ENCODE measurements around the gene NBDY. TPM values are rescaled to one million over a fixed set of nuclear protein-coding genes. Genes with fewer than 3 reads are reported as not detected.

The NBDY gene
- polyA plus RNA-seq, 1 donor (not counting 4 experiments of a cell fraction or from before 2014, with no cell fraction given), result 41.1 TPM

DNA sequence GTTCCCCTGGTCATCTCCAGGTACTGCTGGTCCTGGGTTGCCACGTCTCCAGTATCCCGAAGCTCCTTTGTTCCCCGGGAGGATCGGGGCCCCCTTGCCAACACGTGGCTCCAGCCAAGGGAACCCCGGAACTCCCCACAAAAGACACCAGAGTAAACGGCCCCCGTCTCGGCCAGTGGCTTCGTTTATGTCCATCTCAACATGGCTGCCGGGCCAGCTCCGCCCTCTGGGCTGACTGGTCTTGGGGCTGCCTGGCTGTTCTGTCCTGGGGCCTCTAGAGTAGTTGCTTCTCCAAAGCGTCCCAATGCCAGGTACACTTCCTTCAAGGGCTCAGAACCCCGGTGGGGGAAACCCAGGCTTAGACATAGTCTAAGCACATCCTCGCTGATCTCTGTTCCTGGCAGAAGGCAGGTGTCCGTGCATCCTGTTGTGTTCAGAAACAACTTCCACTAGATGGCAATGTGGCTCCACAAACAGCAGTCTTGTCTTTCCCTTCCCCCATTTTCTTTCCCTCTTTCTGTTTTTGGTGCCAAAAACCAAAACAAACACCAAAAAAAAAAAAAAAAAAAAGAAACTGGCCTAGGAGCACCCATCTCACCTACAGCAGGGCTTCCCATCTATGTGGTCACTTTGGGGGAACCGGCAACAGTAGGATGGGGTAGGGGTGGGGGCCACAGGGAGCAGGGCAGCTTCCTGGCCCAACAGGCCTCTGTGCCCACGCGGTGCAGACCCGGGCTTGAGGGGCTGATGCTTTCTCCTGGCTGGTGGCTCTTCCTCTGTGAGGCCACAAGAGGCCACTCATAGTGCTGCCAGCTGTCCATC lies 35.3 kb downstream of the NBDY start:
- peak overlapping the region; percentile 26 for H3K27ac ChIP-seq (ENCODE audit: control insufficient read depth, insufficient read depth, low read length)
- H4K20me1 ChIP-seq (ENCODE audit: control insufficient read depth, extremely low read depth, insufficient read depth, low read length), result peaks cover 4% of the 10 kb centered on the region
- H3K27me3 ChIP-seq (ENCODE audit: control insufficient read depth, extremely low read depth, insufficient read depth, low read length), result no peaks in the 10 kb centered on the region
- DNase-seq (ENCODE audit: low read depth, low spot score) (no peak), FAIRE-seq (no peak)
- H3K4me3 ChIP-seq (ENCODE audit: control insufficient read depth in 2 of 3, extremely low read depth in 1 of 3, insufficient read depth in 2 of 3, low read depth in 1 of 3, low read length in 3 of 3), result peak overlapping the region; percentile 43 to 61 (median 55)
- no peaks in the 10 kb centered on the region for H3K9me3 ChIP-seq (ENCODE audit: control insufficient read depth, low read depth, low read length)
- H3K9me1 ChIP-seq (ENCODE audit: control insufficient read depth, extremely low read depth, insufficient read depth, low read length), result no peaks in the 10 kb centered on the region
- H2AFZ ChIP-seq (ENCODE audit: control insufficient read depth, low read length), result peak overlapping the region; percentile 56
- TF ChIP-seq, protein P1, sequence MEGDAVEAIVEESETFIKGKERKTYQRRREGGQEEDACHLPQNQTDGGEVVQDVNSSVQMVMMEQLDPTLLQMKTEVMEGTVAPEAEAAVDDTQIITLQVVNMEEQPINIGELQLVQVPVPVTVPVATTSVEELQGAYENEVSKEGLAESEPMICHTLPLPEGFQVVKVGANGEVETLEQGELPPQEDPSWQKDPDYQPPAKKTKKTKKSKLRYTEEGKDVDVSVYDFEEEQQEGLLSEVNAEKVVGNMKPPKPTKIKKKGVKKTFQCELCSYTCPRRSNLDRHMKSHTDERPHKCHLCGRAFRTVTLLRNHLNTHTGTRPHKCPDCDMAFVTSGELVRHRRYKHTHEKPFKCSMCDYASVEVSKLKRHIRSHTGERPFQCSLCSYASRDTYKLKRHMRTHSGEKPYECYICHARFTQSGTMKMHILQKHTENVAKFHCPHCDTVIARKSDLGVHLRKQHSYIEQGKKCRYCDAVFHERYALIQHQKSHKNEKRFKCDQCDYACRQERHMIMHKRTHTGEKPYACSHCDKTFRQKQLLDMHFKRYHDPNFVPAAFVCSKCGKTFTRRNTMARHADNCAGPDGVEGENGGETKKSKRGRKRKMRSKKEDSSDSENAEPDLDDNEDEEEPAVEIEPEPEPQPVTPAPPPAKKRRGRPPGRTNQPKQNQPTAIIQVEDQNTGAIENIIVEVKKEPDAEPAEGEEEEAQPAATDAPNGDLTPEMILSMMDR (optimal IDR thresholded peaks at IDR 0.05 in 1 of 3, IDR thresholded peaks at IDR 0.05 in 1 of 3, conservative IDR thresholded peaks at IDR 0.05 in 1 of 3; ENCODE audit: extremely low read depth in 1 of 3, insufficient read depth in 2 of 3, low read length in 3 of 3), result peak; percentile 60 to 90 (median 74)
- no peak for TF ChIP-seq EZH2 (IDR thresholded peaks at IDR 0.05; ENCODE audit: low read length)
- H3K4me2 ChIP-seq (ENCODE audit: control insufficient read depth, extremely low read depth, insufficient read depth, low read depth, low read length), result peak overlapping the region; percentile 45
- H3K4me1 ChIP-seq (ENCODE audit: control insufficient read depth, extremely low read depth, insufficient read depth, low read length), result peaks cover 4% of the 10 kb centered on the region
- dilution Hi-C loops (cut with MboI; ENCODE audit: extremely low pct_ligation_motif_present, low sequenced_read_pairs), result no loop called here
- peaks cover 3% of the 10 kb centered on the region for H3K79me2 ChIP-seq (ENCODE audit: control insufficient read depth, insufficient read depth, low read length)
- H3K9ac ChIP-seq (ENCODE audit: control insufficient read depth, extremely low read depth, insufficient read depth, low read length), result peak overlapping the region; percentile 52
- H3K36me3 ChIP-seq (ENCODE audit: control insufficient read depth in 2 of 2, extremely low read depth in 1 of 2, insufficient read depth in 2 of 2, low read length in 2 of 2), result no peaks in the 10 kb centered on the region

DNA sequence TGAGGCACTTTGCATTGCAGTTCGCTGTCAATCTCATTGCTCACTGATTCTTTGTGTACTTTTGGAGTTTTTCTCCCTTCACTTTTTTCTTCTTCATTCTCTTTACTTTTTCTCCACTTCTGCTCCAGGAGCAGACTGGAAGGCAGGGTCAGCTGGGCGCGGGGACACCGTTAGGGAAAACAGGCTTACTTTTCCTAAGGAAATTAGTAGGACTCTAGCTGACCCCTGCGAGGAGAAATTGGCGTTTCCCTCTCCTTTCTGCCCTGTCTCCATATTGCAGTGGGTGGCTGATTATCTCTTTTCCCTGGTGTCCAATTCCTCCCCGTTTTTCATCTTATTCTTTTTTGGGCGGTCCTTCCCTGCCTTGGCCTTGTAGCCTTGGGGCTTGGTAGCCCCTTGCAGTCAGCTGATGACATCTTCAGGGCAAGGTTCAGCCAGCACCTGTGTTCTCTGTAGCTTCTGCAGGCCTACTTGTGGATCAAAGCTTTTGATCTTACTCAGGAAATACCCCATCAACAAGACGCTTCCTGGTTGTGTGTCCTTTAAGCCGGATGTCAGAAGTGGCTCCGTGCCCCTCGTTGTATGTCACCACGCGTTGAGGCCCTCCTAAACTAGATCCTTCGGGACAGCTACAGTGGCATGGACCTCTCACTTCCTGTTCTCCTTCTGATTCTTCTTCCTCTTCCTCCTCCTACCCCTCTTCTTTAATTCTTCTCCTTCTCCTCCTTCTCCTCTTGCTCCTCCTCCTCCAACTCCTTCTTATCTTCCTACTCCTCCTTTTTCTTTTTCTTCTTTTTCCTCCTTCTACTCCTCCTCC lies 36.1 kb downstream of the NBDY start:
- Histone ChIP-seq H3K27ac (ENCODE audit: control insufficient read depth, insufficient read depth, low read length) (no peak overlapping the region), H3K4me3 (ENCODE audit: control insufficient read depth in 2 of 3, extremely low read depth in 1 of 3, insufficient read depth in 2 of 3, low read depth in 1 of 3, low read length in 3 of 3) (no peak overlapping the region), H3K4me2 (ENCODE audit: control insufficient read depth, extremely low read depth, insufficient read depth, low read depth, low read length) (no peak overlapping the region), H2AFZ (ENCODE audit: control insufficient read depth, low read length) (no peak overlapping the region), H3K4me1 (ENCODE audit: control insufficient read depth, extremely low read depth, insufficient read depth, low read length) (peaks cover 4% of the 10 kb centered on the region), H3K9me1 (ENCODE audit: control insufficient read depth, extremely low read depth, insufficient read depth, low read length) (no peaks in the 10 kb centered on the region), H3K9me3 (ENCODE audit: control insufficient read depth, low read depth, low read length) (no peaks in the 10 kb centered on the region), H3K27me3 (ENCODE audit: control insufficient read depth, extremely low read depth, insufficient read depth, low read length) (no peaks in the 10 kb centered on the region), H4K20me1 (ENCODE audit: control insufficient read depth, extremely low read depth, insufficient read depth, low read length) (peaks cover 4% of the 10 kb centered on the region), H3K79me2 (ENCODE audit: control insufficient read depth, insufficient read depth, low read length) (peaks cover 3% of the 10 kb centered on the region), H3K9ac (ENCODE audit: control insufficient read depth, extremely low read depth, insufficient read depth, low read length) (no peak overlapping the region), H3K36me3 (ENCODE audit: control insufficient read depth in 2 of 2, extremely low read depth in 1 of 2, insufficient read depth in 2 of 2, low read length in 2 of 2) (no peaks in the 10 kb centered on the region)
- DNase-seq (ENCODE audit: low read depth, low spot score) (no peak), FAIRE-seq (no peak)
- dilution Hi-C loops (cut with MboI; ENCODE audit: extremely low pct_ligation_motif_present, low sequenced_read_pairs), result no loop called here
- TF ChIP-seq, protein P1 (optimal IDR thresholded peaks at IDR 0.05 in 1 of 3, IDR thresholded peaks at IDR 0.05 in 1 of 3, conservative IDR thresholded peaks at IDR 0.05 in 1 of 3; ENCODE audit: extremely low read depth in 1 of 3, insufficient read depth in 2 of 3, low read length in 3 of 3), result no peak
- no peak for TF ChIP-seq EZH2 (IDR thresholded peaks at IDR 0.05; ENCODE audit: low read length)

All from keratinocyte (primary cell).